Hepatocyte (in vitro differentiated cells): ENCODE data around the gene CDKL2.

Experiments used
- CTCF ChIP-seq: fragments of 200-600 bp; sonication (generic); IDR thresholded peaks from 2 replicates; pipeline ENCODE4 v1.5.1; 2016; ENCODE audit warnings: antibody characterized with exemption, mild to moderate bottlenecking; ENCODE audit not compliant: poor library complexity
- EZH2phosphoT487 ChIP-seq: fragments of 200-600 bp; sonication (generic); IDR thresholded peaks from one replicate; pipeline ENCODE4 v1.6.1; 2018; ENCODE audit warnings: antibody characterized with exemption, mild to moderate bottlenecking, low read depth, moderate library complexity; ENCODE audit not compliant: unreplicated experiment, severe bottlenecking

DNA sequence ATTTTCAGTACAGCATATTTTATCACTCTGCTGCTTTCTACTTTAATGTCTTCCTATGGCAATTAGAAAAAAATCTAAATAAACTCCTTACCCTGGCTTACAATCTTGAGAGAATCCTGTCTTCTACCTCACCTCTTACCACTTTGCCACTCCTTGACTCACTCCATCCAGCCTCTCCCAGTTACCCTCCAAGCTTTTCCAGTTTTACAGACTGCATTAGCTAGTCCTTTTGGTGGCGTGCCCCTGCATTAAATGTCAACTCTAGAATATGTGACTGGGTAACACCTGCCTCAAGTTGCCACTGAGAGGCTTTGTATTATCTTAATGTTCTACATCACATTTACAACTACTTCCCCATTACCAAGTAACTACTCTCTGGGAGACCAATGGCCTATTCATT lies 7.5 kb upstream of the CDKL2 start:
- TF ChIP-seq CTCF (no peak), EZH2phosphoT487 (no peak)
